HFF-Myc (cell line): Measurements from ENCODE around the gene NHS.

Source experiments
- DNase-seq: peaks from one replicate; pipeline ENCODE4 v3.0.0-alpha.2; 2011; ENCODE audit warnings: low read depth; ENCODE audit errors: extremely low read depth
- H3K4me3 ChIP-seq: replicated peaks from 2 replicates; pipeline ENCODE4 v1.5.1; 2011; ENCODE audit warnings: low read depth, mild to moderate bottlenecking, control low read depth, low read length
- TF ChIP-seq, protein P1 (sequence below): IDR thresholded peaks from 2 replicates; pipeline ENCODE4 v1.5.1; 2012; ENCODE audit warnings: mild to moderate bottlenecking, low read depth, low read length, control low read depth; ENCODE audit errors: missing control alignments

NHS gene

GRCh38 chrX:17721715-17722114 is 346.7 kb downstream of the NHS start:
- H3K4me3 ChIP-seq: no peak overlapping the region
- TF ChIP-seq, protein P1, sequence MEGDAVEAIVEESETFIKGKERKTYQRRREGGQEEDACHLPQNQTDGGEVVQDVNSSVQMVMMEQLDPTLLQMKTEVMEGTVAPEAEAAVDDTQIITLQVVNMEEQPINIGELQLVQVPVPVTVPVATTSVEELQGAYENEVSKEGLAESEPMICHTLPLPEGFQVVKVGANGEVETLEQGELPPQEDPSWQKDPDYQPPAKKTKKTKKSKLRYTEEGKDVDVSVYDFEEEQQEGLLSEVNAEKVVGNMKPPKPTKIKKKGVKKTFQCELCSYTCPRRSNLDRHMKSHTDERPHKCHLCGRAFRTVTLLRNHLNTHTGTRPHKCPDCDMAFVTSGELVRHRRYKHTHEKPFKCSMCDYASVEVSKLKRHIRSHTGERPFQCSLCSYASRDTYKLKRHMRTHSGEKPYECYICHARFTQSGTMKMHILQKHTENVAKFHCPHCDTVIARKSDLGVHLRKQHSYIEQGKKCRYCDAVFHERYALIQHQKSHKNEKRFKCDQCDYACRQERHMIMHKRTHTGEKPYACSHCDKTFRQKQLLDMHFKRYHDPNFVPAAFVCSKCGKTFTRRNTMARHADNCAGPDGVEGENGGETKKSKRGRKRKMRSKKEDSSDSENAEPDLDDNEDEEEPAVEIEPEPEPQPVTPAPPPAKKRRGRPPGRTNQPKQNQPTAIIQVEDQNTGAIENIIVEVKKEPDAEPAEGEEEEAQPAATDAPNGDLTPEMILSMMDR: no peak
- no peak for DNase-seq

- no peak for DNase-seq
- TF ChIP-seq, protein P1: no peak
Observed at GRCh38 chrX:17725181-17725580, 350.2 kb downstream of the NHS start.

DNA sequence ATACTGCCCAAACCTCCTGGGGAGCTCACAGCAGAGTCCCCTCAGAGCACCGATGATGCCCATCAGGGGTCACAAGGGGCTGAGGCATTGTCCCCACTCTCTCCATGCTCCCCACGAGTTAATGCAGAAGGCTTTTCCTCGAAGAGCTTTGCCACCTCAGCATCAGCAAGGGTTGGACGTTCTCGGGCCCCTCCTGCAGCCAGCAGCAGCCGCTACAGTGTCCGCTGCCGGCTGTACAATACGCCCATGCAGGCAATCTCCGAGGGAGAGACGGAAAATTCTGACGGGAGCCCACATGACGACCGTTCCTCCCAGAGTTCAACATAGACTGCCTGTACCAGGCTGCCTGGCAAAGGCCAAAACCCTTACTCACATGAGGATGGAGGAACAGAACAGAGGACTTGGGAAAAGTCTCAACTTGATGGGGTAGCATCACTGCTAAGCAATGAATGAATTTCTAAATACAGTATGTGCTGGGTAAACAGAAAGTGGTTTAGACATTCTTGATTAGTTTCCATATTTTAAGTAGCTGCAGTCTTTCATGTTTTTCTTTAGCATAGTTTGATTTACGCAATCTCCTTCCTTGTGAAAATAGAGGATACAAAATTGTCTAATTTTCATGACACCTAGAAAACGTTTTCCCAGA is 357.3 kb downstream of the NHS start:
- TF ChIP-seq, protein P1: no peak
- H3K4me3 ChIP-seq: no peak overlapping the region
- DNase-seq: no peak

More at GRCh38 chrX:17725181-17725580, 350.2 kb downstream of the NHS start:
- H3K4me3 ChIP-seq: no peak overlapping the region

GRCh38 chrX:17735406-17735805 is 360.4 kb downstream of the NHS start:
- DNase-seq: no peak
- no peak overlapping the region for H3K4me3 ChIP-seq
- TF ChIP-seq, protein P1: no peak

DNA sequence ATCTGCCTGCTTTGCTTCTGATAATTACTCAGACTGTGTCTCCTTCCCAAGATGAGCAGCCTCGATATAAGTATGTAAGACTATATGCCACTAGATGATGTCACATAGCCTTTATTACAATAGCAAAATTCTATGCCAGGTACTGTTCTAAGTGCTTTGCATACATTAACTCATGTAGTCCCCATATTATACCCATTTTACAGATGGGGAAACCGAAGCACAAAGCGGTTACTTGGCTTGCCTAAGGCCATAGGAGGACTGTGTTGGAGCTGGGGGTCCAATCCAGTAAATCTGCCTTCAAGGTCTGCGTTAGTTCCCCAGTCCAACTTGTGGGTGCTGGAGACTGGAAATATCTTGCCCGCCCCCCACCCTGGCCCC is 361.5 kb downstream of the NHS start:
- TF ChIP-seq, protein P1: no peak
- peak overlapping the region; percentile 43 for H3K4me3 ChIP-seq
- no peak for DNase-seq

GRCh38 chrX:17736856-17737709 is 362.1 kb downstream of the NHS start, which contains the start of gene SCML1:
TSS of gene SCML1 (plus strand) at chrX:17737493. CDS start at chrX:17744187, 6,694 bp downstream.
- peak within 1 kb of the TSS; percentile 69 for H3K4me3 ChIP-seq
- TF ChIP-seq, protein P1: no peak

More at GRCh38 chrX:17736856-17737709, 362.1 kb downstream of the NHS start, which contains the start of gene SCML1:
- DNase-seq: peak; percentile 81
